K562 (cell line): Measurements from ENCODE around the gene PCBP2. TPM values are rescaled to one million over a fixed set of nuclear protein-coding genes. Genes with fewer than 3 reads are reported as not detected.

ENCODE experiments used
- ESRRB ChIP-seq: fragments of 250-450 bp; sonication (Bioruptor Pico); IDR thresholded peaks from 2 replicates; pipeline ENCODE4 v1.5.0; 2020; ENCODE audit warnings: mild to moderate bottlenecking, moderate library complexity, borderline replicate concordance
- FOXJ3 ChIP-seq: sonication (generic); formaldehyde crosslinking; IDR thresholded peaks from 2 replicates; pipeline ENCODE4 v1.4.0; 2020; ENCODE audit warnings: mild to moderate bottlenecking, missing genetic modification reagents
- NR2C1 ChIP-seq, 2 experiments: fragments of 450-650 bp; IDR thresholded peaks; 2 replicates each; pipeline ENCODE4 v1.6.1; 2017; ENCODE audit warnings: mild to moderate bottlenecking in 2 of 2, antibody characterized with exemption in 1 of 2, inconsistent platforms in 1 of 2, missing compliant biosample characterization in 1 of 2, missing genetic modification characterization in 1 of 2
- SAFB2 ChIP-seq: fragments of 200-400 bp; formaldehyde crosslinking; IDR thresholded peaks from 2 replicates; pipeline ENCODE4 v1.6.1; 2018; ENCODE audit warnings: borderline replicate concordance, low read length, low read depth, moderate library complexity; ENCODE audit not compliant: severe bottlenecking
- SIN3A ChIP-seq, 2 experiments: fragments of 150-350 bp in 1 of 2; IDR thresholded peaks; 2 replicates each; pipeline ENCODE4 v1.6.1; 2011 to 2016; ENCODE audit warnings: borderline replicate concordance in 2 of 2, low read depth in 2 of 2, low read length in 2 of 2, mild to moderate bottlenecking in 2 of 2, moderate library complexity in 2 of 2; ENCODE audit not compliant: control insufficient read depth in 1 of 2
- SMAD3 ChIP-seq: fragments of 450-650 bp; formaldehyde crosslinking; conservative IDR thresholded peaks from 2 replicates; pipeline ENCODE4 v1.4.0; 2020; ENCODE audit warnings: mild to moderate bottlenecking
- TAF9B ChIP-seq: fragments of 450-650 bp; IDR thresholded peaks from 2 replicates; pipeline ENCODE4 v1.6.1; 2018; ENCODE audit warnings: mild to moderate bottlenecking; ENCODE audit not compliant: partially characterized antibody
- TBP ChIP-seq: optimal IDR thresholded peaks from 2 replicates; pipeline ENCODE3; 2011; ENCODE audit warnings: low read depth, low read length, improper control_type of control experiment
- polyA plus RNA-seq, 8 experiments: library from polyadenylated mRNA; depleted of rRNA in 4 of 8; stranded (reverse) in 5 of 8; unstranded in 3 of 8; fragments of >200 nt; fragmentation: Nextera tagmentation in 2 of 8; fragmentation: Illumina TruSeq in 1 of 8; extraction: Ambion mirVana in 2 of 8; extraction: Trizol in 1 of 8; gene quantifications; 2 replicates each; pipeline versions ENCODE4 v1.2.1 to v1.2.3, GENCODE V29; 2011 to 2014; ENCODE audit warnings: inconsistent platforms in 1 of 8, missing spikeins in 1 of 8
- total RNA-seq, 7 experiments: library from RNA; depleted of rRNA in 6 of 7; stranded (reverse); fragments of >200 nt in 6 of 7; fragmentation: Illumina TruSeq in 2 of 7; extraction: Trizol in 2 of 7; gene quantifications; 2 replicates each; pipeline versions ENCODE4 v1.2.1 to v1.2.3, GENCODE V29; 2011 to 2021; ENCODE audit warnings: low replicate concordance in 1 of 7
- TF ChIP-seq, protein P1 (sequence below): fragments of 450-650 bp; IDR thresholded peaks from 2 replicates; pipeline ENCODE4 v1.6.1; 2016; ENCODE audit warnings: low read depth, mild to moderate bottlenecking, moderate library complexity
- TF ChIP-seq, protein P2 (sequence below): fragments of 250-450 bp; sonication (Bioruptor Pico); IDR thresholded peaks from 2 replicates; pipeline ENCODE4 v1.5.0; 2021; ENCODE audit warnings: mild to moderate bottlenecking, borderline replicate concordance
- TF ChIP-seq, protein P3 (sequence below): fragments of 200-800 bp; sonication (Bioruptor generic); IDR thresholded peaks from 2 replicates; pipeline ENCODE4 v1.6.1; 2017; ENCODE audit warnings: missing genetic modification characterization, missing compliant biosample characterization
- TF ChIP-seq, protein P4 (sequence below): fragments of 200-800 bp; sonication (Bioruptor generic); IDR thresholded peaks from 2 replicates; pipeline ENCODE4 v1.6.1; 2016; ENCODE audit warnings: missing genetic modification characterization, missing compliant biosample characterization

PCBP2 gene
- total and polyA plus RNA-seq, 9 of the 15 experiments (the other 6 are each of a cell fraction or from before 2014, with no cell fraction given) = 137 to 831 (median 328) TPM

DNA sequence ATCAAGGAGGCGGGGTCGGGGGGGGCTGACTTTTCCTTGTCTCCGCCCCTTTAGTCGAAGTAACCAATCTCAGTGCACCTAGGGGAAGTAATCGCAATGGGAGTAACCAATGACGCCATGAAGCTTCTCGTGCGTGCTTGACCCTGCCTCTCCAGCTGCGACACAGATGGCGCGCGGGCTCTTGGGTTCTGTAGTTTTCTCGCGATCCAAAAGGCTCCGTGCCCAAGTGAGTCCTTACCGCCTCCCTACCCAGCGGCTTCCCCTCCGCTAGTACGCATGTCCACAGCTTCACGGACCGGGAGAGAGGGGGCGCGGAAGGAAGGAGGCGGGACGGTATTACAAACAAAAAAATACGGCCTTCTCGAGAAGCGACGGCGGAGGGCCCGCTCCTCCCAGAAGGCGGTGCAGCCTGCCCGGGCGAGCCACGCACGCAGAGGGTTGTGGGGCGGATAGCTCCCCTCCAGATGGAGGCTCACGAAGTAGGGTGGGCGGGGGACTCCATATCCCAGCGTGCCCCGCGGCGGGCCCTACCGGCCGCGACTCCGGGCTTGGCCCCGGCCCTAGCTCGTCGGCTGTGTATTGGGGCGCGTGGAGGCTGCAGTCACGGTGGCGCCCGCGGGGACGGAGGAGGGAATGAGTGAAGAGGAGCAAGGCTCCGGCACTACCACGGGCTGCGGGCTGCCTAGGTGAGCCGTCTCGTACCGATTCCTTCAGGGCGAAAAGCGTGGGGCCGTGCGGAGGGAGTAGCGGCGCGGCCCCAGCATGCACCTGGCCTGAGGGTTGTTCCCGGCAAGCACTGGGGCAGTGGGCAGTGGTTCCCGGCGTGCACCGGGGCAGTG lies 49.1 kb downstream of the PCBP2 start, which contains the start of gene TARBP2 (continued):
- TF ChIP-seq SMAD3 (CRISPR knock-in tag) = peak; percentile 84
- TF ChIP-seq, protein P1, sequence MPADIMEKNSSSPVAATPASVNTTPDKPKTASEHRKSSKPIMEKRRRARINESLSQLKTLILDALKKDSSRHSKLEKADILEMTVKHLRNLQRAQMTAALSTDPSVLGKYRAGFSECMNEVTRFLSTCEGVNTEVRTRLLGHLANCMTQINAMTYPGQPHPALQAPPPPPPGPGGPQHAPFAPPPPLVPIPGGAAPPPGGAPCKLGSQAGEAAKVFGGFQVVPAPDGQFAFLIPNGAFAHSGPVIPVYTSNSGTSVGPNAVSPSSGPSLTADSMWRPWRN = no peak
- TF ChIP-seq, protein P2, sequence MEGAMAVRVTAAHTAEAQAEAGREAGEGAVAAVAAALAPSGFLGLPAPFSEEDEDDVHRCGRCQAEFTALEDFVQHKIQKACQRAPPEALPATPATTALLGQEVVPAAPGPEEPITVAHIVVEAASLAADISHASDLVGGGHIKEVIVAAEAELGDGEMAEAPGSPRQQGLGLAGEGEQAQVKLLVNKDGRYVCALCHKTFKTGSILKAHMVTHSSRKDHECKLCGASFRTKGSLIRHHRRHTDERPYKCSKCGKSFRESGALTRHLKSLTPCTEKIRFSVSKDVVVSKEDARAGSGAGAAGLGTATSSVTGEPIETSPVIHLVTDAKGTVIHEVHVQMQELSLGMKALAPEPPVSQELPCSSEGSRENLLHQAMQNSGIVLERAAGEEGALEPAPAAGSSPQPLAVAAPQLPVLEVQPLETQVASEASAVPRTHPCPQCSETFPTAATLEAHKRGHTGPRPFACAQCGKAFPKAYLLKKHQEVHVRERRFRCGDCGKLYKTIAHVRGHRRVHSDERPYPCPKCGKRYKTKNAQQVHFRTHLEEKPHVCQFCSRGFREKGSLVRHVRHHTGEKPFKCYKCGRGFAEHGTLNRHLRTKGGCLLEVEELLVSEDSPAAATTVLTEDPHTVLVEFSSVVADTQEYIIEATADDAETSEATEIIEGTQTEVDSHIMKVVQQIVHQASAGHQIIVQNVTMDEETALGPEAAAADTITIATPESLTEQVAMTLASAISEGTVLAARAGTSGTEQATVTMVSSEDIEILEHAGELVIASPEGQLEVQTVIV = no peak
- TF ChIP-seq FOXJ3 (CRISPR knock-in tag) = no peak
- TF ChIP-seq, protein P3, sequence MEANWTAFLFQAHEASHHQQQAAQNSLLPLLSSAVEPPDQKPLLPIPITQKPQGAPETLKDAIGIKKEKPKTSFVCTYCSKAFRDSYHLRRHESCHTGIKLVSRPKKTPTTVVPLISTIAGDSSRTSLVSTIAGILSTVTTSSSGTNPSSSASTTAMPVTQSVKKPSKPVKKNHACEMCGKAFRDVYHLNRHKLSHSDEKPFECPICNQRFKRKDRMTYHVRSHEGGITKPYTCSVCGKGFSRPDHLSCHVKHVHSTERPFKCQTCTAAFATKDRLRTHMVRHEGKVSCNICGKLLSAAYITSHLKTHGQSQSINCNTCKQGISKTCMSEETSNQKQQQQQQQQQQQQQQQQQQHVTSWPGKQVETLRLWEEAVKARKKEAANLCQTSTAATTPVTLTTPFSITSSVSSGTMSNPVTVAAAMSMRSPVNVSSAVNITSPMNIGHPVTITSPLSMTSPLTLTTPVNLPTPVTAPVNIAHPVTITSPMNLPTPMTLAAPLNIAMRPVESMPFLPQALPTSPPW = peak; percentile 82
- no peak for TF ChIP-seq TAF9B
- TF ChIP-seq TBP = peak; percentile 75
- TF ChIP-seq, protein P4, sequence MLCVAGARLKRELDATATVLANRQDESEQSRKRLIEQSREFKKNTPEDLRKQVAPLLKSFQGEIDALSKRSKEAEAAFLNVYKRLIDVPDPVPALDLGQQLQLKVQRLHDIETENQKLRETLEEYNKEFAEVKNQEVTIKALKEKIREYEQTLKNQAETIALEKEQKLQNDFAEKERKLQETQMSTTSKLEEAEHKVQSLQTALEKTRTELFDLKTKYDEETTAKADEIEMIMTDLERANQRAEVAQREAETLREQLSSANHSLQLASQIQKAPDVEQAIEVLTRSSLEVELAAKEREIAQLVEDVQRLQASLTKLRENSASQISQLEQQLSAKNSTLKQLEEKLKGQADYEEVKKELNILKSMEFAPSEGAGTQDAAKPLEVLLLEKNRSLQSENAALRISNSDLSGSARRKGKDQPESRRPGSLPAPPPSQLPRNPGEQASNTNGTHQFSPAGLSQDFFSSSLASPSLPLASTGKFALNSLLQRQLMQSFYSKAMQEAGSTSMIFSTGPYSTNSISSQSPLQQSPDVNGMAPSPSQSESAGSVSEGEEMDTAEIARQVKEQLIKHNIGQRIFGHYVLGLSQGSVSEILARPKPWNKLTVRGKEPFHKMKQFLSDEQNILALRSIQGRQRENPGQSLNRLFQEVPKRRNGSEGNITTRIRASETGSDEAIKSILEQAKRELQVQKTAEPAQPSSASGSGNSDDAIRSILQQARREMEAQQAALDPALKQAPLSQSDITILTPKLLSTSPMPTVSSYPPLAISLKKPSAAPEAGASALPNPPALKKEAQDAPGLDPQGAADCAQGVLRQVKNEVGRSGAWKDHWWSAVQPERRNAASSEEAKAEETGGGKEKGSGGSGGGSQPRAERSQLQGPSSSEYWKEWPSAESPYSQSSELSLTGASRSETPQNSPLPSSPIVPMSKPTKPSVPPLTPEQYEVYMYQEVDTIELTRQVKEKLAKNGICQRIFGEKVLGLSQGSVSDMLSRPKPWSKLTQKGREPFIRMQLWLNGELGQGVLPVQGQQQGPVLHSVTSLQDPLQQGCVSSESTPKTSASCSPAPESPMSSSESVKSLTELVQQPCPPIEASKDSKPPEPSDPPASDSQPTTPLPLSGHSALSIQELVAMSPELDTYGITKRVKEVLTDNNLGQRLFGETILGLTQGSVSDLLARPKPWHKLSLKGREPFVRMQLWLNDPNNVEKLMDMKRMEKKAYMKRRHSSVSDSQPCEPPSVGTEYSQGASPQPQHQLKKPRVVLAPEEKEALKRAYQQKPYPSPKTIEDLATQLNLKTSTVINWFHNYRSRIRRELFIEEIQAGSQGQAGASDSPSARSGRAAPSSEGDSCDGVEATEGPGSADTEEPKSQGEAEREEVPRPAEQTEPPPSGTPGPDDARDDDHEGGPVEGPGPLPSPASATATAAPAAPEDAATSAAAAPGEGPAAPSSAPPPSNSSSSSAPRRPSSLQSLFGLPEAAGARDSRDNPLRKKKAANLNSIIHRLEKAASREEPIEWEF = no peak
- peak; percentile 88 for TF ChIP-seq NR2C1 (IDR thresholded peaks at IDR 0.05)
- peak; percentile 95 for TF ChIP-seq NR2C1 (tag; IDR thresholded peaks at IDR 0.05)
- peak; percentile 19 to 91; a peak in 2 of 4 replicates for TF ChIP-seq SIN3A (IDR thresholded peaks at IDR 0.05; ENCODE audit: borderline replicate concordance in 2 of 2, control insufficient read depth in 1 of 2, low read depth in 2 of 2, low read length in 2 of 2)
- no peak for TF ChIP-seq ESRRB
- TF ChIP-seq SAFB2 = no peak
